ENCODE data around the gene FOXP1. TPM values are rescaled to one million over a fixed set of nuclear protein-coding genes. Genes with fewer than 3 reads are reported as not detected.

Gene FOXP1
- total and polyA plus RNA-seq, 9 of the 15 experiments (the other 6 are each of a cell fraction or from before 2014, with no cell fraction given): 7.7 to 34.5 (median 13.7) TPM

GRCh38 chr3:71250026-71250425, 333.5 kb downstream of the FOXP1 start:
- Histone ChIP-seq H3K36me3 (ENCODE audit: control insufficient read depth, insufficient read depth, low read length) (no peaks in the 10 kb centered on the region), H3K4me3 (no peak overlapping the region), H2AFZ (ENCODE audit: low read depth, low read length) (no peak overlapping the region), H3K4me2 (ENCODE audit: insufficient read depth, low read length) (no peak overlapping the region), H3K27me3 (ENCODE audit: control insufficient read depth in 2 of 2, insufficient read depth in 2 of 2, low read length in 2 of 2) (no peaks in the 10 kb centered on the region), H3K4me1 (replicated peaks in 1 of 2; ENCODE audit: control insufficient read depth in 2 of 2, insufficient read depth in 2 of 2, low read length in 2 of 2) (peaks cover 7 to 12% of the 10 kb centered on the region in 2 experiments; a peak in 3 of 5 replicates), H3K9me1 (ENCODE audit: control insufficient read depth, insufficient read depth, low read length) (no peaks in the 10 kb centered on the region), H3K9me3 (replicated peaks; ENCODE audit: control insufficient read depth, insufficient read depth, low read depth, low read length) (no peaks in the 10 kb centered on the region), H3K27ac (ENCODE audit: extremely low read depth, low read depth, low read length) (no peak overlapping the region), H3K79me2 (ENCODE audit: control insufficient read depth, insufficient read depth, low read length) (no peaks in the 10 kb centered on the region), H4K20me1 (replicated peaks; ENCODE audit: control insufficient read depth, insufficient read depth, low read length) (no peaks in the 10 kb centered on the region), H3K9ac (ENCODE audit: insufficient read depth in 1 of 2, low read depth in 2 of 2, low read length in 2 of 2) (no peak overlapping the region)
- no TSS peak for BruUV-seq (replicated peaks)
- no peak for ATAC-seq
- CTCF ChIA-PET (ENCODE audit: low intra/inter-chr PET ratio): no interaction called here
- intact Hi-C loops (cut with micrococcal nuclease): no loop called here
- POLR2A ChIA-PET: no interaction called here
- in situ Hi-C loops (cut with MboI): no loop called here
- no peak for TF ChIP-seq FOS (IDR thresholded peaks at IDR 0.05; ENCODE audit: extremely low read depth, insufficient read length)
- no peak for TF ChIP-seq ARID2 (IDR thresholded peaks at IDR 0.05)
- no peak for TF ChIP-seq ZNF584 (CRISPR knock-in tag; IDR thresholded peaks at IDR 0.05; ENCODE audit: low read depth)
- TF ChIP-seq ZNF561 (CRISPR knock-in tag; conservative IDR thresholded peaks at IDR 0.05): no peak
- no peak for TF ChIP-seq ADNP (tag; IDR thresholded peaks at IDR 0.05)
- TF ChIP-seq RBFOX2 (IDR thresholded peaks at IDR 0.05; ENCODE audit: low read depth, low read length): no peak
- no peak for TF ChIP-seq BDP1 (IDR thresholded peaks at IDR 0.05; ENCODE audit: insufficient read depth, insufficient read length)
- TF ChIP-seq CCNT2 (IDR thresholded peaks at IDR 0.05; ENCODE audit: borderline replicate concordance, extremely low read depth, insufficient read length, low read depth, low read length): no peak
- no peak for FAIRE-seq
- DNase-seq (ENCODE audit: extremely low read depth in 1 of 4, low spot score in 3 of 4): no peak
- WGBS (ENCODE audit: insufficient coverage, low coverage, missing lambda C conversion rate): 57% methylated on average over 5 of the region's 5 CpGs
